Panc1 (cell line): ENCODE measurements around the gene MYB.

Experiments used
- CTCF ChIP-seq: fragments of 450-650 bp; IDR thresholded peaks from 2 replicates; pipeline ENCODE4 v1.5.1; 2017; ENCODE audit warnings: mild to moderate bottlenecking
- POLR2AphosphoS5 ChIP-seq: IDR thresholded peaks from 2 replicates; pipeline ENCODE4 v1.6.1; 2012; ENCODE audit warnings: mild to moderate bottlenecking, low read depth, low read length, moderate library complexity

GRCh38 chr6:135193221-135193620 is 12.1 kb downstream of the MYB start:
- TF ChIP-seq CTCF (no peak), POLR2AphosphoS5 (no peak)
